Subcutaneous abdominal adipose tissue (tissue), 5 donors: ENCODE measurements around the gene ANAPC15.

Experiments used
- H3K27ac ChIP-seq: one replicate; pipeline ENCODE4 v1.7.0; 2013; ENCODE audit warnings: low read depth, mild to moderate bottlenecking, inconsistent platforms, low read length, moderate library complexity
- H3K27me3 ChIP-seq, 5 donors: one replicate each; pipeline ENCODE4 v1.7.0; 2013; ENCODE audit warnings: low read length in 5 of 5, inconsistent platforms in 1 of 5; ENCODE audit not compliant: control insufficient read depth in 5 of 5, insufficient read depth in 4 of 5
- H3K36me3 ChIP-seq, 5 donors: one replicate each; pipeline ENCODE4 v1.7.0; 2013; ENCODE audit warnings: low read length in 5 of 5; ENCODE audit not compliant: control insufficient read depth in 5 of 5, insufficient read depth in 5 of 5
- H3K4me1 ChIP-seq, 5 donors: one replicate each; pipeline ENCODE4 v1.7.0; 2013; ENCODE audit warnings: low read length in 5 of 5, mild to moderate bottlenecking in 3 of 5, moderate library complexity in 1 of 5; ENCODE audit not compliant: control insufficient read depth in 5 of 5, insufficient read depth in 5 of 5
- H3K4me3 ChIP-seq, 5 donors: one replicate each; pipeline ENCODE4 v1.7.0; 2013; ENCODE audit warnings: low read length in 5 of 5, low read depth in 1 of 5
- H3K9ac ChIP-seq, 5 donors: one replicate each; pipeline ENCODE4 v1.7.0; 2013; ENCODE audit warnings: low read length in 5 of 5, mild to moderate bottlenecking in 4 of 5, moderate library complexity in 3 of 5
- H3K9me3 ChIP-seq, 5 donors: one replicate each; pipeline ENCODE4 v1.7.0; 2013; ENCODE audit warnings: low read length in 5 of 5; ENCODE audit not compliant: control insufficient read depth in 5 of 5
- donor health status: healthy.
- donor health status: healthy.
- donor health status: healthy.
- donor health status: healthy.
- donor health status: healthy.

Gene ANAPC15

GRCh38 chr11:72079819-72080325 lies 32.6 kb downstream of the ANAPC15 start:
- H3K4me3 ChIP-seq: peak overlapping the region; percentile 74 to 88 (median 82)
- H3K9me3 ChIP-seq: no peaks in the 10 kb centered on the region
- peak overlapping the region in 4 of 5 donors; percentile 50 to 93 (median 90) for H3K9ac ChIP-seq
- H3K27me3 ChIP-seq: no peaks in the 10 kb centered on the region
- no peaks in the 10 kb centered on the region for H3K36me3 ChIP-seq
- peaks cover 0 to 27% (median 19%) of the 10 kb centered on the region in 5 donors for H3K4me1 ChIP-seq
- H3K27ac ChIP-seq: peak overlapping the region; percentile 92

GRCh38 chr11:72078477-72078876 lies 34.0 kb downstream of the ANAPC15 start:
- no peaks in the 10 kb centered on the region for H3K27me3 ChIP-seq
- no peaks in the 10 kb centered on the region for H3K9me3 ChIP-seq
- H3K27ac ChIP-seq: peak overlapping the region; percentile 92
- peaks cover 0 to 27% (median 19%) of the 10 kb centered on the region in 5 donors for H3K4me1 ChIP-seq
- H3K36me3 ChIP-seq: no peaks in the 10 kb centered on the region
- no peak overlapping the region for H3K4me3 ChIP-seq
- H3K9ac ChIP-seq: peak overlapping the region in 1 of 5 donors; percentile 51

- Histone ChIP-seq H3K27me3 (no peaks in the 10 kb centered on the region), H3K9ac (no peak overlapping the region), H3K4me1 (peaks cover 0 to 21% (median 20%) of the 10 kb centered on the region in 5 donors), H3K9me3 (no peaks in the 10 kb centered on the region), H3K27ac (no peak overlapping the region), H3K4me3 (no peak overlapping the region), H3K36me3 (no peaks in the 10 kb centered on the region)
These were observed 36.7 kb downstream of the ANAPC15 start for GRCh38 chr11:72075756-72076155.

GRCh38 chr11:72075109-72075508 lies 37.4 kb downstream of the ANAPC15 start:
- Histone ChIP-seq H3K9me3 (no peaks in the 10 kb centered on the region), H3K36me3 (no peaks in the 10 kb centered on the region), H3K27ac (no peak overlapping the region), H3K9ac (no peak overlapping the region), H3K27me3 (no peaks in the 10 kb centered on the region), H3K4me3 (no peak overlapping the region), H3K4me1 (peaks cover 1 to 27% (median 24%) of the 10 kb centered on the region in 5 donors)

- H3K27ac ChIP-seq: no peak overlapping the region
These were observed 40.1 kb downstream of the ANAPC15 start for GRCh38 chr11:72072348-72072747.

GRCh38 chr11:72070491-72070890 lies 42.0 kb downstream of the ANAPC15 start:
- Histone ChIP-seq H3K36me3 (peaks cover 0 to 3% (median 0%) of the 10 kb centered on the region in 5 donors), H3K4me3 (peak overlapping the region in 1 of 5 donors; percentile 12), H3K27me3 (no peaks in the 10 kb centered on the region), H3K9ac (peak overlapping the region in 4 of 5 donors; percentile 30 to 74 (median 53)), H3K4me1 (peaks cover 5 to 53% (median 43%) of the 10 kb centered on the region in 5 donors), H3K9me3 (no peaks in the 10 kb centered on the region), H3K27ac (peak overlapping the region; percentile 98)

More at GRCh38 chr11:72072348-72072747, 40.1 kb downstream of the ANAPC15 start:
- Histone ChIP-seq H3K9ac (no peak overlapping the region), H3K36me3 (peaks cover 0 to 3% (median 0%) of the 10 kb centered on the region in 5 donors), H3K4me3 (no peak overlapping the region), H3K27me3 (no peaks in the 10 kb centered on the region), H3K9me3 (no peaks in the 10 kb centered on the region), H3K4me1 (peaks cover 2 to 41% (median 31%) of the 10 kb centered on the region in 5 donors)

- Histone ChIP-seq H3K27me3 (no peaks in the 10 kb centered on the region), H3K4me1 (peaks cover 5 to 53% (median 43%) of the 10 kb centered on the region in 5 donors), H3K9ac (peak overlapping the region; percentile 30 to 74 (median 57)), H3K36me3 (peaks cover 0 to 3% (median 0%) of the 10 kb centered on the region in 5 donors), H3K27ac (peak overlapping the region; percentile 98), H3K9me3 (no peaks in the 10 kb centered on the region), H3K4me3 (peak overlapping the region in 1 of 5 donors; percentile 32)
These were observed 42.7 kb downstream of the ANAPC15 start for GRCh38 chr11:72069787-72070251.

- Histone ChIP-seq H3K27ac (peak overlapping the region; percentile 98), H3K4me3 (peak overlapping the region in 3 of 5 donors; percentile 7 to 44 (median 32)), H3K27me3 (no peaks in the 10 kb centered on the region), H3K9me3 (no peaks in the 10 kb centered on the region), H3K4me1 (peaks cover 5 to 53% (median 43%) of the 10 kb centered on the region in 5 donors), H3K9ac (peak overlapping the region; percentile 30 to 74 (median 57)), H3K36me3 (peaks cover 0 to 3% (median 0%) of the 10 kb centered on the region in 5 donors)
These were observed 43.3 kb downstream of the ANAPC15 start for GRCh38 chr11:72069200-72069599.

GRCh38 chr11:72067676-72068075 lies 44.8 kb downstream of the ANAPC15 start:
- no peak overlapping the region for H3K9ac ChIP-seq
- H3K27ac ChIP-seq: peak overlapping the region; percentile 98
- peaks cover 0 to 5% (median 0%) of the 10 kb centered on the region in 5 donors for H3K36me3 ChIP-seq
- H3K9me3 ChIP-seq: no peaks in the 10 kb centered on the region
- H3K4me1 ChIP-seq: peaks cover 5 to 53% (median 43%) of the 10 kb centered on the region in 5 donors
- H3K4me3 ChIP-seq: no peak overlapping the region
- H3K27me3 ChIP-seq: no peaks in the 10 kb centered on the region

GRCh38 chr11:72067266-72067665 lies 45.2 kb downstream of the ANAPC15 start:
- peak overlapping the region in 1 of 5 donors; percentile 17 for H3K4me3 ChIP-seq
- H3K9ac ChIP-seq: peak overlapping the region in 3 of 5 donors; percentile 12 to 72 (median 48)
- peak overlapping the region; percentile 98 for H3K27ac ChIP-seq
- peaks cover 0 to 5% (median 0%) of the 10 kb centered on the region in 5 donors for H3K36me3 ChIP-seq
- peaks cover 5 to 49% (median 39%) of the 10 kb centered on the region in 5 donors for H3K4me1 ChIP-seq
- H3K9me3 ChIP-seq: no peaks in the 10 kb centered on the region
- no peaks in the 10 kb centered on the region for H3K27me3 ChIP-seq
